Panc1 (cell line): Measurements from ENCODE around the gene DRC3. TPM values are rescaled to one million over a fixed set of nuclear protein-coding genes. Genes with fewer than 3 reads are reported as not detected.

Experiments
- ATAC-seq: fragments of 200-7000 bp; cut with Tn5 transposase; 2 replicates; pipeline ENCODE4 v1.9.1; 2020; ENCODE audit warnings: mild to moderate bottlenecking, moderate library complexity
- BruUV-seq: library from RNA; stranded (reverse); fragments of 400-500 nt; replicated peaks from 2 replicates; lab custom pipeline; 2021; lab: Mats Ljungman, UMichigan
- CTCF ChIA-PET: fragments of 300-600 bp; sonication (Branson Sonifier 250); formaldehyde crosslinking; loops from one replicate; lab custom pipeline; 2022; ENCODE audit warnings: antibody characterized with exemption; lab: Charles Lee
- POLR2A ChIA-PET: fragments of 300-600 bp; sonication (Branson Sonifier 250); formaldehyde crosslinking; loops from one replicate; lab custom pipeline; 2022; ENCODE audit warnings: antibody characterized with exemption; lab: Charles Lee
- DNase-seq: peaks from one replicate; pipeline ENCODE4 v3.0.0-alpha.2; 2010; ENCODE audit warnings: low read depth, low spot score
- H3K27ac ChIP-seq: 2 replicates; pipeline ENCODE4 v1.5.1; 2011; ENCODE audit warnings: mild to moderate bottlenecking, low read length, inconsistent platforms
- H3K27me3 ChIP-seq: fragments of 200-500 bp; sonication (Bioruptor generic); 2 replicates; pipeline ENCODE4 v1.6.0; 2014; ENCODE audit warnings: low read length, inconsistent platforms; ENCODE audit not compliant: control insufficient read depth, insufficient read depth
- H3K36me3 ChIP-seq: fragments of 200-500 bp; sonication (Bioruptor generic); 2 replicates; pipeline ENCODE4 v1.5.1; 2014; ENCODE audit warnings: inconsistent platforms, mild to moderate bottlenecking, low read length, moderate library complexity; ENCODE audit not compliant: control insufficient read depth, insufficient read depth
- H3K4me1 ChIP-seq: 2 replicates; pipeline ENCODE4 v1.5.1; 2011; ENCODE audit warnings: inconsistent platforms, mild to moderate bottlenecking, low read length, moderate library complexity; ENCODE audit not compliant: control insufficient read depth, insufficient read depth
- H3K4me3 ChIP-seq, 2 experiments: 2 replicates each; pipeline ENCODE4 v1.5.1; 2011 to 2012; ENCODE audit warnings: low read depth in 2 of 2, low read length in 2 of 2, mild to moderate bottlenecking in 2 of 2, inconsistent platforms in 1 of 2, moderate library complexity in 1 of 2
- H3K9me3 ChIP-seq: fragments of 200-500 bp; sonication (Bioruptor generic); 2 replicates; pipeline ENCODE4 v1.5.1; 2014; ENCODE audit warnings: low read depth, mild to moderate bottlenecking, inconsistent platforms, low read length, moderate library complexity; ENCODE audit not compliant: control insufficient read depth, insufficient read depth
- CTCF ChIP-seq: fragments of 450-650 bp; IDR thresholded peaks from 2 replicates; pipeline ENCODE4 v1.5.1; 2017; ENCODE audit warnings: mild to moderate bottlenecking
- POLR2AphosphoS5 ChIP-seq: IDR thresholded peaks from 2 replicates; pipeline ENCODE4 v1.6.1; 2012; ENCODE audit warnings: mild to moderate bottlenecking, low read depth, low read length, moderate library complexity
- REST ChIP-seq, 2 experiments: IDR thresholded peaks; 2 replicates each; pipeline ENCODE4 v1.6.1; 2011 to 2012; ENCODE audit warnings: low read depth in 2 of 2, control low read depth in 1 of 2, low read length in 1 of 2, mild to moderate bottlenecking in 1 of 2, moderate library complexity in 1 of 2; ENCODE audit not compliant: insufficient read depth in 1 of 2
- SIN3A ChIP-seq: IDR thresholded peaks from 2 replicates; pipeline ENCODE4 v1.6.1; 2012; ENCODE audit warnings: low read depth, mild to moderate bottlenecking, low read length, moderate library complexity, borderline replicate concordance; ENCODE audit not compliant: insufficient read depth
- TCF7L2 ChIP-seq: IDR thresholded peaks from 2 replicates; pipeline ENCODE4 v1.6.1; 2011; ENCODE audit warnings: mild to moderate bottlenecking, low read depth, low read length, inconsistent platforms
- in situ Hi-C: cut with HindIII; loops from 2 replicates; pipeline ENCODE4 v1.10.0; 2016; ENCODE audit warnings: low sequenced_read_pairs, low pct_unique_long_range_greater_than_20kb
- intact Hi-C: fragments of 100-400 bp; cut with micrococcal nuclease; formaldehyde crosslinking; loops from one replicate; pipeline ENCODE4 v1.10.0; 2022; ENCODE audit not compliant: unreplicated experiment
- total RNA-seq: library from RNA; stranded (reverse); gene quantifications from one replicate; pipeline ENCODE4 v1.2.1, GENCODE V29; 2021; ENCODE audit not compliant: unreplicated experiment

Gene DRC3
- total RNA-seq, 1 experiment from 2014 or later, result 3.6 TPM

- TF ChIP-seq REST (IDR thresholded peaks at IDR 0.05; ENCODE audit: insufficient read depth in 1 of 2, low read depth in 2 of 2, low read length in 1 of 2) (no peak), SIN3A (no peak), TCF7L2 (no peak), POLR2AphosphoS5 (no peak), CTCF (no peak)
- Histone ChIP-seq H3K9me3 (no peaks in the 10 kb centered on the region), H3K4me3 (no peak overlapping the region), H3K27me3 (no peaks in the 10 kb centered on the region), H3K27ac (peak overlapping the region; percentile 59; the same call in 1 of the 2 replicates), H3K4me1 (peaks cover 52% of the 10 kb centered on the region), H3K36me3 (no peaks in the 10 kb centered on the region; the same call in 1 of the 2 replicates)
- CTCF ChIA-PET, result no interaction called here
- no peak for DNase-seq
- in situ Hi-C loops, result no loop called here
- no peak for ATAC-seq
- intact Hi-C loops, result no loop called here
- POLR2A ChIA-PET, result no interaction called here
- BruUV-seq, result no TSS peak
Measured at GRCh38 chr17:17966399-17966798, 6.3 kb upstream of the DRC3 start.

- ATAC-seq (no peak), DNase-seq (no peak)
- ChIA-PET CTCF (no interaction called here), POLR2A (interaction anchor here (0.6 kb wide), 1 partner anchor 86 kb away, joined by 3 read pairs; no protein-coding TSS in a partner anchor)
- H3K27ac ChIP-seq, result peak overlapping the region; percentile 72
- TSS peak; percentile 70 for BruUV-seq
- peak overlapping the region; percentile 59 to 81 for H3K4me3 ChIP-seq
- no peaks in the 10 kb centered on the region for H3K9me3 ChIP-seq
- H3K27me3 ChIP-seq, result no peaks in the 10 kb centered on the region
- in situ Hi-C loops, result no loop called here
- TF ChIP-seq SIN3A (no peak), REST (IDR thresholded peaks at IDR 0.05; ENCODE audit: insufficient read depth in 1 of 2, low read depth in 2 of 2, low read length in 1 of 2) (no peak), POLR2AphosphoS5 (no peak)
- intact Hi-C loops, result no loop called here
- H3K36me3 ChIP-seq, result no peaks in the 10 kb centered on the region; the same call in 1 of the 2 replicates
- peaks cover 30% of the 10 kb centered on the region for H3K4me1 ChIP-seq
Measured at GRCh38 chr17:17970699-17971430, 1.8 kb upstream of the DRC3 start.
